HCT116 (cell line): ENCODE results near the gene CSRP3. TPM values are rescaled to one million over a fixed set of nuclear protein-coding genes. Genes with fewer than 3 reads are reported as not detected.

Experiments used
- ATAC-seq: fragments of 200-7000 bp; cut with Tn5 transposase; 2 replicates; pipeline ENCODE4 v1.9.1; 2020; ENCODE audit warnings: mild to moderate bottlenecking, moderate library complexity
- BruUV-seq: library from RNA; stranded (reverse); fragments of 400-500 nt; replicated peaks from 2 replicates; lab custom pipeline; 2021; lab: Mats Ljungman, UMichigan
- CTCF ChIA-PET: fragments of 300-600 bp; sonication (Branson Sonifier 250); formaldehyde crosslinking; loops from one replicate; lab custom pipeline; 2021; ENCODE audit warnings: antibody characterized with exemption; lab: Charles Lee
- POLR2A ChIA-PET: fragments of 300-600, 350-600 bp; sonication (Branson Sonifier 250); formaldehyde crosslinking; loops from one replicate; lab custom pipeline; 2021; ENCODE audit warnings: antibody characterized with exemption; lab: Charles Lee
- RAD21 ChIA-PET, 2 experiments: fragments of 300-600 bp; sonication (Branson Sonifier 250); formaldehyde crosslinking; loops; one replicate each; lab custom pipeline; 2023; ENCODE audit warnings: low total read pairs in 2 of 2; ENCODE audit not compliant: uncharacterized antibody in 2 of 2, unreplicated experiment in 2 of 2, low non-redundant PET in 1 of 2; lab: Charles Lee
- DNase-seq: peaks from one replicate; pipeline ENCODE4 v3.0.0-alpha.2; 2010; ENCODE audit warnings: low read depth, low spot score
- H2AFZ ChIP-seq: fragments of 200-600 bp; shearing (Covaris generic), sonication (generic); 2 replicates; pipeline ENCODE4 v1.6.1; 2017; ENCODE audit warnings: low read depth, mixed run types, mixed read lengths, antibody characterized with exemption, low read length; ENCODE audit not compliant: poor library complexity, severe bottlenecking
- H3K27ac ChIP-seq: 2 replicates; pipeline ENCODE4 v1.5.1; 2012; ENCODE audit warnings: low read depth, low read length
- H3K27me3 ChIP-seq: fragments of 200-600 bp; sonication (generic); 2 replicates; pipeline ENCODE4 v1.6.1; 2016; ENCODE audit warnings: mixed run types, low read length, mixed read lengths; ENCODE audit not compliant: insufficient read depth
- H3K36me3 ChIP-seq, 2 experiments: fragments of 200-500 bp in 1 of 2; fragments of 200-600 bp in 1 of 2; sonication (Bioruptor generic) in 1 of 2; sonication (generic) in 1 of 2; 2 replicates each; pipeline versions ENCODE4 v1.5.1 to v1.6.1; 2014 to 2016; ENCODE audit warnings: low read length in 2 of 2, inconsistent platforms in 1 of 2, mixed read lengths in 1 of 2, mixed run types in 1 of 2; ENCODE audit not compliant: insufficient read depth in 2 of 2, control insufficient read depth in 1 of 2
- H3K4me1 ChIP-seq, 2 experiments: fragments of 200-600 bp in 1 of 2; sonication (generic) in 1 of 2; 2 replicates each; pipeline versions ENCODE4 v1.5.1 to v1.6.1; 2012 to 2017; ENCODE audit warnings: low read length in 2 of 2, inconsistent platforms in 1 of 2, mild to moderate bottlenecking in 1 of 2, mixed read lengths in 1 of 2, mixed run types in 1 of 2, moderate library complexity in 1 of 2; ENCODE audit not compliant: insufficient read depth in 2 of 2, control insufficient read depth in 1 of 2
- H3K4me2 ChIP-seq: fragments of 200-600 bp; sonication (generic); 2 replicates; pipeline ENCODE4 v1.6.1; 2017; ENCODE audit warnings: mixed run types, low read length, mixed read lengths
- H3K4me3 ChIP-seq, 2 experiments: fragments of 200-600 bp in 1 of 2; sonication (generic) in 1 of 2; replicated peaks in 1 of 2; 2 replicates each; pipeline ENCODE4 v1.5.1; 2011 to 2016; ENCODE audit warnings: low read length in 2 of 2, control low read depth in 1 of 2, low read depth in 1 of 2, mild to moderate bottlenecking in 1 of 2, mixed read lengths in 1 of 2, mixed run types in 1 of 2
- H3K79me2 ChIP-seq: fragments of 200-600 bp; sonication (generic); 2 replicates; pipeline ENCODE4 v1.6.1; 2017; ENCODE audit warnings: mild to moderate bottlenecking, mixed run types, low read length, moderate library complexity, mixed read lengths; ENCODE audit not compliant: insufficient read depth
- H3K9ac ChIP-seq: fragments of 200-600 bp; sonication (generic); 2 replicates; pipeline ENCODE4 v1.6.1; 2016; ENCODE audit warnings: low read length, mixed read lengths
- H3K9me2 ChIP-seq: fragments of 200-600 bp; sonication (generic), shearing (Covaris generic); 2 replicates; pipeline ENCODE4 v1.6.1; 2017; ENCODE audit warnings: mixed run types, mild to moderate bottlenecking, moderate library complexity; ENCODE audit not compliant: insufficient read depth
- H3K9me3 ChIP-seq, 2 experiments: fragments of 200-500 bp in 1 of 2; fragments of 200-600 bp in 1 of 2; sonication (Bioruptor generic) in 1 of 2; sonication (generic) in 1 of 2; 2 replicates each; pipeline ENCODE4 v1.6.1; 2014 to 2017; ENCODE audit warnings: low read length in 2 of 2, mixed read lengths in 2 of 2, inconsistent platforms in 1 of 2, low read depth in 1 of 2, mild to moderate bottlenecking in 1 of 2, mixed run types in 1 of 2, moderate library complexity in 1 of 2; ENCODE audit not compliant: control insufficient read depth in 1 of 2, insufficient read depth in 1 of 2
- H4K20me1 ChIP-seq: fragments of 200-600 bp; sonication (generic), shearing (Covaris generic); 2 replicates; pipeline ENCODE4 v1.6.1; 2017; ENCODE audit warnings: mixed run types, mild to moderate bottlenecking, moderate library complexity; ENCODE audit not compliant: insufficient read depth
- ATF3 ChIP-seq: IDR thresholded peaks from 2 replicates; pipeline ENCODE4 v1.6.1; 2012
- CTCF ChIP-seq, 3 experiments: fragments of 200-600 bp in 1 of 3; sonication (generic) in 1 of 3; IDR thresholded peaks in 2 of 3; conservative IDR thresholded peaks in 1 of 3; 2 replicates each; pipeline ENCODE4 v1.5.1; 2012 to 2017; ENCODE audit warnings: low read depth in 2 of 3, low read length in 2 of 3, antibody characterized with exemption in 1 of 3, borderline replicate concordance in 1 of 3, control low read depth in 1 of 3, mild to moderate bottlenecking in 1 of 3, mixed read lengths in 1 of 3, mixed run types in 1 of 3, moderate library complexity in 1 of 3; ENCODE audit not compliant: insufficient read depth in 1 of 3
- EGR1 ChIP-seq: IDR thresholded peaks from 2 replicates; pipeline ENCODE4 v1.6.1; 2012; ENCODE audit warnings: low read depth
- EZH2 ChIP-seq: fragments of 200-600 bp; sonication (generic); IDR thresholded peaks from 2 replicates; pipeline ENCODE4 v1.6.1; 2017; ENCODE audit warnings: antibody characterized with exemption, mixed run types
- EZH2phosphoT487 ChIP-seq: fragments of 200-600 bp; IDR thresholded peaks from 2 replicates; pipeline ENCODE4 v1.6.1; 2018; ENCODE audit warnings: antibody characterized with exemption, borderline replicate concordance
- JUND ChIP-seq: IDR thresholded peaks from 2 replicates; pipeline ENCODE4 v1.6.1; 2012
- MAX ChIP-seq: IDR thresholded peaks from 2 replicates; pipeline ENCODE4 v1.6.1; 2012
- POLR2A ChIP-seq: IDR thresholded peaks from 2 replicates; pipeline ENCODE4 v1.7.0; 2011; ENCODE audit warnings: borderline replicate concordance; ENCODE audit not compliant: insufficient read depth, insufficient read length; ENCODE audit errors: extremely low read depth
- POLR2AphosphoS5 ChIP-seq: IDR thresholded peaks from 2 replicates; pipeline ENCODE4 v1.6.1; 2011; ENCODE audit warnings: mild to moderate bottlenecking, low read depth, low read length, moderate library complexity
- RAD21 ChIP-seq: IDR thresholded peaks from 2 replicates; pipeline ENCODE4 v1.6.1; 2012; ENCODE audit warnings: low read depth, mild to moderate bottlenecking
- REST ChIP-seq: IDR thresholded peaks from 2 replicates; pipeline ENCODE4 v1.6.1; 2012; ENCODE audit warnings: low read depth
- SRF ChIP-seq: IDR thresholded peaks from 2 replicates; pipeline ENCODE4 v1.6.1; 2012; ENCODE audit warnings: low read depth
- YY1 ChIP-seq: IDR thresholded peaks from 2 replicates; pipeline ENCODE4 v1.6.1; 2011; ENCODE audit warnings: low read length, low read depth, moderate library complexity, mild to moderate bottlenecking; ENCODE audit not compliant: insufficient replicate concordance; ENCODE audit errors: extremely low read depth
- ZBTB33 ChIP-seq: IDR thresholded peaks from 2 replicates; pipeline ENCODE4 v1.6.1; 2011; ENCODE audit warnings: mild to moderate bottlenecking, low read length, moderate library complexity; ENCODE audit not compliant: insufficient replicate concordance; ENCODE audit errors: extremely low read depth
- intact Hi-C: fragments of 100-400 bp; cut with micrococcal nuclease; formaldehyde crosslinking; loops from 2 replicates; pipeline ENCODE4 v1.10.0; 2022
- total RNA-seq: library from RNA; stranded (reverse); gene quantifications from one replicate; pipeline ENCODE4 v1.2.1, GENCODE V29; 2021; ENCODE audit not compliant: unreplicated experiment

The CSRP3 gene
- total RNA-seq, 1 experiment from 2014 or later, result not detected

GRCh38 chr11:19234231-19234817, 32.5 kb upstream of the CSRP3 start:
- Histone ChIP-seq H3K9ac (no peak overlapping the region), H3K36me3 (peaks cover 13 to 48% of the 10 kb centered on the region in 2 experiments; a peak in 2 of 4 replicates), H2AFZ (no peak overlapping the region), H3K4me1 (peaks cover 4 to 31% of the 10 kb centered on the region in 2 experiments), H3K79me2 (peaks cover 10% of the 10 kb centered on the region), H3K9me3 (no peaks in the 10 kb centered on the region), H3K4me3 (no peak overlapping the region), H3K9me2 (no peaks in the 10 kb centered on the region), H3K27me3 (no peaks in the 10 kb centered on the region), H4K20me1 (no peaks in the 10 kb centered on the region), H3K4me2 (no peak overlapping the region), H3K27ac (no peak overlapping the region)
- ATAC-seq (no peak), DNase-seq (no peak)
- no TSS peak for BruUV-seq
- TF ChIP-seq EZH2 (no peak), ATF3 (no peak), YY1 (no peak), EZH2phosphoT487 (no peak), REST (no peak), CTCF (IDR thresholded peaks at IDR 0.05 in 2 of 3, conservative IDR thresholded peaks at IDR 0.05 in 1 of 3; ENCODE audit: borderline replicate concordance in 1 of 3, insufficient read depth in 1 of 3, low read depth in 2 of 3, low read length in 2 of 3) (no peak), EGR1 (no peak), SRF (no peak), RAD21 (no peak), POLR2A (no peak), ZBTB33 (no peak), POLR2AphosphoS5 (no peak), MAX (no peak), JUND (no peak)
- ChIA-PET CTCF (no interaction called here), RAD21 (no interaction called here), POLR2A (no interaction called here)
- intact Hi-C loops, result no loop called here
